ENCODE results near the gene EVX1. TPM values are rescaled to one million over a fixed set of nuclear protein-coding genes. Genes with fewer than 3 reads are reported as not detected.

The EVX1 gene
- total and polyA plus RNA-seq, 12 donors, result 0.64 to 8.7 (median 1.1) TPM; not detected in 2

GRCh38 chr7:27210441-27211083 is 32.0 kb upstream of the EVX1 start:
- peak overlapping the region in 1 of 4 donors; percentile 50 for H3K4me3 ChIP-seq
- H3K27ac ChIP-seq, result no peak overlapping the region
- peak; percentile 63 to 85 (median 74) for TF ChIP-seq CTCF (IDR thresholded peaks at IDR 0.05)
- TF ChIP-seq POLR2A (IDR thresholded peaks at IDR 0.05), result no peak
- no peaks in the 10 kb centered on the region for H3K9me3 ChIP-seq (replicated peaks in 1 of 3)
- H3K27me3 ChIP-seq, result peaks cover 73% of the 10 kb centered on the region
- no peaks in the 10 kb centered on the region for H3K36me3 ChIP-seq (replicated peaks in 1 of 2)
- peak in 6 of 7 donors; percentile 51 to 78 (median 62) for DNase-seq
- intact Hi-C loops (cut with DNase I), result loop anchor here in 1 of 2 donors (10.0 kb wide), 1 partner anchor 384 kb away; no protein-coding TSS in a partner anchor
- peaks cover 0 to 4% of the 10 kb centered on the region in 2 donors for H3K4me1 ChIP-seq (replicated peaks in 1 of 2)
- 14 to 20% (median 18%) methylated on average over 24 to 32 of the region's 32 CpGs for WGBS, 4 donors

- H3K4me3 ChIP-seq, result no peak overlapping the region
- no peaks in the 10 kb centered on the region for H3K36me3 ChIP-seq (replicated peaks in 1 of 2)
- H3K9me3 ChIP-seq (replicated peaks in 1 of 3), result no peaks in the 10 kb centered on the region
- no peak overlapping the region for H3K27ac ChIP-seq
- intact Hi-C loops (cut with DNase I), result loop anchor here in 1 of 2 donors (10.0 kb wide), 1 partner anchor 384 kb away; no protein-coding TSS in a partner anchor
- WGBS, 4 donors, result 87 to 100% (median 95%) methylated on average over 1 of the region's 1 CpG; no CpG with 5 or more reads in 1 of the 4 donors
- H3K27me3 ChIP-seq, result peaks cover 68% of the 10 kb centered on the region
- no peak for TF ChIP-seq POLR2A (IDR thresholded peaks at IDR 0.05)
- peaks cover 0 to 4% of the 10 kb centered on the region in 2 donors for H3K4me1 ChIP-seq (replicated peaks in 1 of 2)
- no peak for DNase-seq
Observed at GRCh38 chr7:27211084-27211446, 31.5 kb upstream of the EVX1 start.

- intact Hi-C loops (cut with DNase I), result loop anchor here in 1 of 2 donors (10.0 kb wide), 1 partner anchor 383 kb away; no protein-coding TSS in a partner anchor
- TF ChIP-seq POLR2A (IDR thresholded peaks at IDR 0.05) (no peak), CTCF (IDR thresholded peaks at IDR 0.05) (no peak)
- peaks cover 61% of the 10 kb centered on the region for H3K27me3 ChIP-seq
Observed at GRCh38 chr7:27211764-27212204, 30.8 kb upstream of the EVX1 start.

GRCh38 chr7:27212497-27213432 is 29.8 kb upstream of the EVX1 start:
- H3K9me3 ChIP-seq (replicated peaks in 1 of 3), result no peaks in the 10 kb centered on the region
- intact Hi-C loops (cut with DNase I), result loop anchor here in 1 of 2 donors (10.0 kb wide), 1 partner anchor 382 kb away; no protein-coding TSS in a partner anchor
- H3K4me3 ChIP-seq, result no peak overlapping the region
- no peaks in the 10 kb centered on the region for H3K36me3 ChIP-seq (replicated peaks in 1 of 2)
- no peak for DNase-seq
- TF ChIP-seq CTCF (IDR thresholded peaks at IDR 0.05), result no peak
- no peak for TF ChIP-seq POLR2A (IDR thresholded peaks at IDR 0.05)
- peaks cover 0 to 4% of the 10 kb centered on the region in 2 donors for H3K4me1 ChIP-seq (replicated peaks in 1 of 2)
- peaks cover 51% of the 10 kb centered on the region for H3K27me3 ChIP-seq
- H3K27ac ChIP-seq, result no peak overlapping the region
- WGBS, 4 donors, result 22 to 48% (median 28%) methylated on average over 25 to 52 of the region's 52 CpGs

More at GRCh38 chr7:27211764-27212204, 30.8 kb upstream of the EVX1 start:
- DNase-seq, result no peak
- no peaks in the 10 kb centered on the region for H3K9me3 ChIP-seq (replicated peaks in 1 of 3)
- H3K36me3 ChIP-seq (replicated peaks in 1 of 2), result no peaks in the 10 kb centered on the region
- no peak overlapping the region for H3K27ac ChIP-seq
- H3K4me1 ChIP-seq (replicated peaks in 1 of 2), result peaks cover 0 to 4% of the 10 kb centered on the region in 2 donors
- 43 to 55% (median 51%) methylated on average over 2 to 3 of the region's 3 CpGs for WGBS, 4 donors
- H3K4me3 ChIP-seq, result no peak overlapping the region
